Natural killer cell (primary cell): ENCODE measurements around the gene SKI. TPM values are rescaled to one million over a fixed set of nuclear protein-coding genes. Genes with fewer than 3 reads are reported as not detected.

Source experiments
- ATAC-seq, 3 donors: fragments of 150-1000 bp in 2 of 3; fragments of 200-7000 bp in 1 of 3; cut with Tn5 transposase; 1 replicate in 1 of 3; 2 replicates in 2 of 3; pipeline ENCODE4 v1.10.0; 2021; ENCODE audit warnings: mild to moderate bottlenecking in 2 of 3, moderate library complexity in 2 of 3
- DNase-seq, 2 donors: peaks; one replicate each; pipeline versions ENCODE4 v3.0.0 to v3.0.0-alpha.2; 2013 to 2021; ENCODE audit warnings: mixed read lengths in 1 of 2
- H3K27ac ChIP-seq: one replicate; pipeline ENCODE4 v1.5.1; 2013; ENCODE audit warnings: mild to moderate bottlenecking, low read length
- H3K27me3 ChIP-seq: one replicate; pipeline ENCODE4 v1.6.1; 2013; ENCODE audit warnings: low read length; ENCODE audit not compliant: control insufficient read depth, insufficient read depth
- H3K36me3 ChIP-seq: one replicate; pipeline ENCODE4 v1.6.1; 2013; ENCODE audit warnings: low read length; ENCODE audit not compliant: control insufficient read depth, insufficient read depth
- H3K4me1 ChIP-seq: one replicate; pipeline ENCODE4 v1.6.1; 2013; ENCODE audit warnings: low read length; ENCODE audit not compliant: control insufficient read depth, insufficient read depth
- H3K4me3 ChIP-seq: one replicate; pipeline ENCODE4 v1.5.1; 2013; ENCODE audit warnings: low read length
- H3K9me3 ChIP-seq: one replicate; pipeline ENCODE4 v1.6.1; 2013; ENCODE audit warnings: low read length; ENCODE audit not compliant: control insufficient read depth, insufficient read depth
- H3K27ac Mint-ChIP-seq, 2 donors: one replicate each; pipeline ENCODE4 v1.8.0; 2022; ENCODE audit warnings: mild to moderate bottlenecking in 2 of 2, mixed read lengths in 2 of 2, moderate library complexity in 1 of 2
- H3K27me3 Mint-ChIP-seq, 2 donors: one replicate each; pipeline ENCODE4 v1.8.0; 2022; ENCODE audit warnings: low read depth in 2 of 2, mixed read lengths in 2 of 2
- H3K36me3 Mint-ChIP-seq: one replicate; pipeline ENCODE4 v1.8.0; 2022; ENCODE audit warnings: mixed read lengths
- H3K4me1 Mint-ChIP-seq, 2 donors: one replicate each; pipeline ENCODE4 v1.8.0; 2022; ENCODE audit warnings: mixed read lengths in 2 of 2
- H3K4me3 Mint-ChIP-seq: one replicate; pipeline ENCODE4 v1.8.0; 2022; ENCODE audit warnings: mild to moderate bottlenecking, moderate library complexity, mixed read lengths
- H3K9me3 Mint-ChIP-seq, 2 donors: one replicate each; pipeline ENCODE4 v1.8.0; 2022; ENCODE audit warnings: mixed read lengths in 2 of 2
- WGBS: methylation state at CpG from one replicate; pipeline ENCODE4 v1.1.7; 2013; ENCODE audit warnings: missing lambda C conversion rate; ENCODE audit not compliant: insufficient coverage; 5-methylcytosine and 5-hydroxymethylcytosine counted together
- intact Hi-C: fragments of 100-400 bp; cut with micrococcal nuclease; formaldehyde crosslinking; loops from one replicate; pipeline ENCODE4 v1.14.2; 2022
- total RNA-seq, 4 donors: library from RNA; stranded (reverse); fragments of 120-200 nt in 1 of 4; gene quantifications; one replicate each; pipeline versions ENCODE4 v1.2.3 to v1.2.4, GENCODE V29; 2013 to 2022
- TF ChIP-seq, protein P1 (sequence below): fragments of 200-600 bp; IDR thresholded peaks from one replicate; pipeline ENCODE4 v1.8.0; 2022; ENCODE audit warnings: antibody characterized with exemption

SKI gene
- total RNA-seq, 3 donors from 2014 or later (not counting 1 experiment from before 2014, with no cell fraction given): 96.9 to 145 (median 140) TPM

DNA sequence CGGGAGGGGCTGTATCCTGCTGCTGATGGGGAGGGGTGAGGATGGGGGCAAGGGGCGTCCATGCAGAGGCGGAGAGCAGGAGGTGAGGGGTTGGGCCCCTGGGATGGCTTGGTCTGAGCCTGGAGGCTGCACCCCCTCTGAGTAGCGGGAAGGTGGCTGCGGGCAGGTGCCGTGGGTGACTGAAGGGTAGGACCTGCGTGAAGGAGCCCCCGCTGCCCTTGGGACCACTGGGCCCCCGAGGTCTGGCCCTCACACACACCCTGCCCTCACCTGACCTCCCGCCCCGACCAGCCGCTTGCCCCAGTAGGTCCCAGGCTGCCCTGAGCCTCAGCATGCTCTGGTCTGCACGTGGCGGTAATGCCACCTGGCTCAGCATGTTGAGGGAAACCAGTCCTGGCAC, 12.8 kb upstream of the SKI start:
- H3K4me3 ChIP-seq: no peak overlapping the region
- Mint-ChIP-seq H3K9me3 (no peaks in the 10 kb centered on the region), H3K4me3 (no peak overlapping the region), H3K27me3 (peaks cover 0 to 10% of the 10 kb centered on the region in 2 donors), H3K36me3 (no peaks in the 10 kb centered on the region), H3K27ac (no peak overlapping the region), H3K4me1 (peaks cover 0 to 4% of the 10 kb centered on the region in 2 donors)
- DNase-seq (no peak), ATAC-seq (peak in 1 of 3 donors; percentile 7)
- intact Hi-C loops: no loop called here
- no peak overlapping the region for H3K27ac ChIP-seq
- 91% methylated on average over 14 of the region's 14 CpGs for WGBS
- TF ChIP-seq, protein P1, sequence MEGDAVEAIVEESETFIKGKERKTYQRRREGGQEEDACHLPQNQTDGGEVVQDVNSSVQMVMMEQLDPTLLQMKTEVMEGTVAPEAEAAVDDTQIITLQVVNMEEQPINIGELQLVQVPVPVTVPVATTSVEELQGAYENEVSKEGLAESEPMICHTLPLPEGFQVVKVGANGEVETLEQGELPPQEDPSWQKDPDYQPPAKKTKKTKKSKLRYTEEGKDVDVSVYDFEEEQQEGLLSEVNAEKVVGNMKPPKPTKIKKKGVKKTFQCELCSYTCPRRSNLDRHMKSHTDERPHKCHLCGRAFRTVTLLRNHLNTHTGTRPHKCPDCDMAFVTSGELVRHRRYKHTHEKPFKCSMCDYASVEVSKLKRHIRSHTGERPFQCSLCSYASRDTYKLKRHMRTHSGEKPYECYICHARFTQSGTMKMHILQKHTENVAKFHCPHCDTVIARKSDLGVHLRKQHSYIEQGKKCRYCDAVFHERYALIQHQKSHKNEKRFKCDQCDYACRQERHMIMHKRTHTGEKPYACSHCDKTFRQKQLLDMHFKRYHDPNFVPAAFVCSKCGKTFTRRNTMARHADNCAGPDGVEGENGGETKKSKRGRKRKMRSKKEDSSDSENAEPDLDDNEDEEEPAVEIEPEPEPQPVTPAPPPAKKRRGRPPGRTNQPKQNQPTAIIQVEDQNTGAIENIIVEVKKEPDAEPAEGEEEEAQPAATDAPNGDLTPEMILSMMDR: no peak
- no peaks in the 10 kb centered on the region for H3K36me3 ChIP-seq
- no peaks in the 10 kb centered on the region for H3K9me3 ChIP-seq
- H3K4me1 ChIP-seq: peaks cover 16% of the 10 kb centered on the region
- H3K27me3 ChIP-seq: peaks cover 5% of the 10 kb centered on the region

DNA sequence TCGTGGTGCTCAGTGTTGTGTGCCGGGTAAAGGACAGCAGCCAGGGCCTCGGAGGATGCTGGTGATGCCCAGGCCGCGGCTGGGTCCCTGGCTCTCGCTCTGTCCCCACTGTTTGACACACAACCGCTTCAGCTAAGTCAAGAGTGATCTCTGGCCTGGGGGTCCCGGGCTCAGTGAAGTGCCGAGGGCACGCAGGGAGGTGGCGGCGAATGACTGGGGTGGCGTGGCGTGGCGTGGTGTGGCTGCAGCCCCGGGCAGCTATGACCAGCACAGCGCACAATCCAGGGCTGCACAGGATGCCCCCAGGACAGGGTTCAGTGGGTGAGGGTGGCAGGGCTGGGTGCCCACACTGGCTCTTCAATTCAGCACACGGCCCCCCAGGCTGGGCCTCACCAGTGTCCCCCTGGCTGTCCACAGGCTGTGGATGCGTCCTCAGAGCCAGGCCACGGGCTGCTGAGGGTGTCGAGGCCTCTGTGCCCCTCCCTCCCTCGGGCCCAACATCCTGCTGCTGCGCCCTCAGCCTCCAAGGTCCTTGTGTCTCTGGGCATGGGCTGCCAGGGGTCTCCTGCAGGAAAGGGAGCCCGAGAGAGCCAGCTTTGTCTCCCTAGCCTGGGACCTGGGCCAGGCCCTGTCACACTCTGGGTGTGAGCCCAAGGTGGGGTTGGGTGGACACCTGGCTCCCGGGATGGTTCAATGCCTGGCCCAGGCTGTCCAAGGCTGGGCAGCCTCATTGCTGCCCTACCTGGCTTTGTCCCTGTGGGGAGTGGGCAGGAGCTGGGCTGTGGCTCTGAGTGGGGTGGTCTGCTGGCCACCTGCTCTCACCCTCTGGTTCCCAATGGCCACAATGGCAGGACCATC, 12.0 kb upstream of the SKI start:
- Histone ChIP-seq H3K27ac (no peak overlapping the region), H3K4me3 (no peak overlapping the region), H3K36me3 (no peaks in the 10 kb centered on the region), H3K9me3 (no peaks in the 10 kb centered on the region), H3K27me3 (peaks cover 5% of the 10 kb centered on the region), H3K4me1 (peaks cover 16% of the 10 kb centered on the region)
- TF ChIP-seq, protein P1: no peak
- no peak for DNase-seq
- Mint-ChIP-seq H3K4me1 (peaks cover 0 to 4% of the 10 kb centered on the region in 2 donors), H3K27ac (no peak overlapping the region), H3K9me3 (no peaks in the 10 kb centered on the region), H3K36me3 (no peaks in the 10 kb centered on the region), H3K27me3 (peaks cover 0 to 10% of the 10 kb centered on the region in 2 donors), H3K4me3 (no peak overlapping the region)
- 94% methylated on average over 25 of the region's 25 CpGs for WGBS
- ATAC-seq: no peak
- intact Hi-C loops: no loop called here

DNA sequence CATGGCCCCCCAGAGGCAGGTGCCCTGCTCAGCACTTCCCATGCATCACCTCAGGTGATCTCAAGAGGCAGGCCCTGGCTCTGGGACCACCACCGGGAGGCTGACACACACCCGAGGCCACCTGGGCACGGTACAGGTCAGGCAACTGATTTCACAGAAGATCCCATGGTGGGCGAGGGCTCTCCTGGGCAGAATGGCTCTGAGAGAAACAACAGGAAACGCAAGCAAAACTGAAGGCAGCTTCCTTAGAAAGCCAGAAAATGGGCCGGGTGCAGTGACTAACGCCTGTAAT, 11.4 kb upstream of the SKI start:
- Mint-ChIP-seq H3K36me3 (no peaks in the 10 kb centered on the region), H3K27me3 (peaks cover 0 to 12% of the 10 kb centered on the region in 2 donors), H3K4me1 (peaks cover 0 to 4% of the 10 kb centered on the region in 2 donors), H3K4me3 (no peak overlapping the region), H3K9me3 (no peaks in the 10 kb centered on the region), H3K27ac (no peak overlapping the region)
- no peak for DNase-seq
- Histone ChIP-seq H3K27me3 (peaks cover 5% of the 10 kb centered on the region), H3K4me3 (no peak overlapping the region), H3K9me3 (no peaks in the 10 kb centered on the region), H3K27ac (no peak overlapping the region), H3K4me1 (peaks cover 16% of the 10 kb centered on the region), H3K36me3 (no peaks in the 10 kb centered on the region)
- ATAC-seq: no peak
- 89% methylated on average over 7 of the region's 7 CpGs for WGBS
- intact Hi-C loops: no loop called here
- TF ChIP-seq, protein P1: no peak

DNA sequence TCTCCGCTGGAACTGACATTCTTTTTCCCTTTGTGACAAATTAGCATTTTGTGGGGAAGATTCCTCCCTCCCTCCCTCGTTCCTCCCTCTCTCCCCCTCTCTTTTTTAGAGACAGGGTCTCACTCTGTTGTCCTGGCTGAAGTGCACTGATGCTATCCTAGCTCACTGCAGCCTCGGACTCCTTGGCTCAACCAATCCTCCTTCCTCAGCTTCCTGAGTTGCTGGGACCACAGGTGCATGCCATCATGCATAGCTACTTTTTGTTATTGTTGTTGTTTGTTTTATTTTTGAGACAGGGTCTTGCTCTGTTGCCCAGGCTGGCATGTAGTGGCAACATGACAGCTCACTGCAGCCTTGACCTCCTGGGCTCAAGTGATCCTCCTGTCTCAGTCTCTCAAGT, 6.8 kb upstream of the SKI start:
- Histone ChIP-seq H3K4me3 (no peak overlapping the region), H3K4me1 (peaks cover under 1% of the 10 kb centered on the region), H3K9me3 (no peaks in the 10 kb centered on the region), H3K27me3 (no peaks in the 10 kb centered on the region), H3K36me3 (no peaks in the 10 kb centered on the region), H3K27ac (no peak overlapping the region)
- Mint-ChIP-seq H3K27me3 (peaks cover 0 to 11% of the 10 kb centered on the region in 2 donors), H3K4me3 (no peak overlapping the region), H3K9me3 (no peaks in the 10 kb centered on the region), H3K4me1 (peaks cover 0 to 11% of the 10 kb centered on the region in 2 donors), H3K27ac (no peak overlapping the region), H3K36me3 (no peaks in the 10 kb centered on the region)
- no peak for DNase-seq
- 75% methylated on average over 3 of the region's 3 CpGs for WGBS
- TF ChIP-seq, protein P1: no peak
- intact Hi-C loops: no loop called here
- no peak for ATAC-seq
